NCI-H69 (cell line): ENCODE measurements around the gene RPA3.
"Not testable (repeated sequence)": the region's sequence is repeated elsewhere in the genome, so short reads cannot be mapped to it uniquely, and the experiment has no call there.

Source experiments
- DNase-seq: peaks from one replicate; lab custom pipeline; 2025; lab: John Stamatoyannopoulos, UW

RPA3 gene

GRCh38 chr7:7694542-7694941, 23.9 kb downstream of the RPA3 start:
- DNase-seq = no peak

GRCh38 chr7:7693881-7694280, 24.5 kb downstream of the RPA3 start:
- no peak for DNase-seq

GRCh38 chr7:7688956-7689355, 29.5 kb downstream of the RPA3 start:
- DNase-seq = no peak

- DNase-seq = no peak
These were observed 30.1 kb downstream of the RPA3 start for GRCh38 chr7:7688310-7688709.

- DNase-seq = no peak
These were observed 30.6 kb downstream of the RPA3 start for GRCh38 chr7:7687800-7688199.

GRCh38 chr7:7686811-7687508, 31.4 kb downstream of the RPA3 start:
- DNase-seq = no peak

GRCh38 chr7:7682861-7683260, 35.5 kb downstream of the RPA3 start:
- peak; percentile 23 for DNase-seq

GRCh38 chr7:7681936-7682329, 36.5 kb downstream of the RPA3 start:
- peak; percentile 38 for DNase-seq

- peak; percentile 93 for DNase-seq
These were observed 37.0 kb downstream of the RPA3 start for GRCh38 chr7:7681191-7681935.

- peak; percentile 58 for DNase-seq
These were observed 38.8 kb downstream of the RPA3 start for GRCh38 chr7:7679640-7680039.

GRCh38 chr7:7675686-7676085, 42.7 kb downstream of the RPA3 start:
- peak; percentile 32 for DNase-seq

GRCh38 chr7:7673240-7673550, 45.2 kb downstream of the RPA3 start:
- DNase-seq = no peak

- DNase-seq = no peak
These were observed 45.7 kb downstream of the RPA3 start for GRCh38 chr7:7672545-7673239.

- DNase-seq = no peak
These were observed 47.0 kb downstream of the RPA3 start for GRCh38 chr7:7671361-7671760.

- no peak for DNase-seq
These were observed 47.9 kb downstream of the RPA3 start for GRCh38 chr7:7670490-7670889.

GRCh38 chr7:7668706-7669105, 49.7 kb downstream of the RPA3 start:
- DNase-seq = no peak

- no peak for DNase-seq
These were observed 51.2 kb downstream of the RPA3 start for GRCh38 chr7:7667187-7667586.

- peak; percentile 34 for DNase-seq
These were observed 53.4 kb downstream of the RPA3 start for GRCh38 chr7:7665031-7665430.

GRCh38 chr7:7664291-7664690, 54.1 kb downstream of the RPA3 start:
- DNase-seq = no peak

GRCh38 chr7:7662527-7662926, 55.9 kb downstream of the RPA3 start:
- peak; percentile 55 for DNase-seq

- not testable (repeated sequence) for DNase-seq
These were observed 61.9 kb downstream of the RPA3 start for GRCh38 chr7:7656459-7656858.

GRCh38 chr7:7654964-7655715, 63.3 kb downstream of the RPA3 start:
- DNase-seq = no peak
